SU-DHL-6 (cell line): ENCODE measurements around the gene RTP2.

Source experiments
- H2AFZ ChIP-seq: fragments of 200-600 bp; sonication (generic); 2 replicates; pipeline ENCODE4 v1.6.1; 2014; ENCODE audit warnings: low read depth, mild to moderate bottlenecking, moderate library complexity, mixed read lengths, antibody characterized with exemption, low read length; ENCODE audit not compliant: severe bottlenecking
- H3F3A ChIP-seq: fragments of 200-600 bp; shearing (Covaris generic); 2 replicates; pipeline ENCODE4 v1.6.0; 2016; ENCODE audit warnings: antibody characterized with exemption, mild to moderate bottlenecking; ENCODE audit not compliant: insufficient read depth
- H3K27ac ChIP-seq: fragments of 200-600 bp; sonication (generic); 2 replicates; pipeline ENCODE4 v1.5.1; 2016; ENCODE audit warnings: low read depth, mild to moderate bottlenecking, low read length, moderate library complexity, mixed read lengths
- H3K27me3 ChIP-seq: fragments of 200-600 bp; sonication (generic), shearing (Covaris generic); 2 replicates; pipeline ENCODE4 v1.6.0; 2014; ENCODE audit warnings: mild to moderate bottlenecking, low read length
- H3K36me3 ChIP-seq: fragments of 200-600 bp; sonication (generic); 2 replicates; pipeline ENCODE4 v1.6.1; 2014; ENCODE audit warnings: mild to moderate bottlenecking, low read length, mixed read lengths
- H3K4me2 ChIP-seq: fragments of 300-600, 200-600 bp; shearing (Covaris generic), sonication (generic); 2 replicates; pipeline ENCODE4 v1.6.0; 2014; ENCODE audit warnings: low read length, low read depth, mild to moderate bottlenecking; ENCODE audit not compliant: poor library complexity, severe bottlenecking
- H3K4me3 ChIP-seq: fragments of 200-600 bp; sonication (generic); 2 replicates; pipeline ENCODE4 v1.5.1; 2014; ENCODE audit warnings: antibody characterized with exemption, low read length, mild to moderate bottlenecking, mixed read lengths; ENCODE audit not compliant: insufficient read depth, poor library complexity, severe bottlenecking
- H3K79me2 ChIP-seq: fragments of 200-600 bp; sonication (generic); 2 replicates; pipeline ENCODE4 v1.6.1; 2014; ENCODE audit warnings: mild to moderate bottlenecking, low read length, moderate library complexity; ENCODE audit not compliant: insufficient read depth
- H3K9ac ChIP-seq: fragments of 200-600 bp; sonication (generic); 2 replicates; pipeline ENCODE4 v1.7.0; 2014; ENCODE audit warnings: mild to moderate bottlenecking, low read length
- H3K9me2 ChIP-seq: fragments of 200-600 bp; sonication (generic); replicated peaks from 2 replicates; pipeline ENCODE4 v1.6.1; 2014; ENCODE audit warnings: low read length; ENCODE audit not compliant: insufficient read depth
- H3K9me3 ChIP-seq: fragments of 200-600 bp; sonication (generic); 2 replicates; pipeline ENCODE4 v1.6.1; 2014; ENCODE audit warnings: low read length, mixed read lengths; ENCODE audit not compliant: insufficient read depth
- H4K20me1 ChIP-seq: fragments of 200-600 bp; sonication (generic); 2 replicates; pipeline ENCODE4 v1.6.1; 2014; ENCODE audit warnings: low read depth, mild to moderate bottlenecking, antibody characterized with exemption, low read length, moderate library complexity, mixed read lengths
- CTCF ChIP-seq: fragments of 200-600 bp; sonication (generic); IDR thresholded peaks from one replicate; pipeline ENCODE4 v1.5.1; 2017; ENCODE audit warnings: antibody characterized with exemption, mild to moderate bottlenecking, low read length, moderate library complexity; ENCODE audit not compliant: insufficient read depth, poor library complexity, severe bottlenecking
- EZH2phosphoT487 ChIP-seq: fragments of 200-600 bp; sonication (generic), shearing (Covaris generic); conservative IDR thresholded peaks from 2 replicates; pipeline ENCODE4 v1.6.1; 2018; ENCODE audit warnings: mild to moderate bottlenecking, antibody characterized with exemption, low read length, moderate library complexity, mixed read lengths

The RTP2 gene

DNA sequence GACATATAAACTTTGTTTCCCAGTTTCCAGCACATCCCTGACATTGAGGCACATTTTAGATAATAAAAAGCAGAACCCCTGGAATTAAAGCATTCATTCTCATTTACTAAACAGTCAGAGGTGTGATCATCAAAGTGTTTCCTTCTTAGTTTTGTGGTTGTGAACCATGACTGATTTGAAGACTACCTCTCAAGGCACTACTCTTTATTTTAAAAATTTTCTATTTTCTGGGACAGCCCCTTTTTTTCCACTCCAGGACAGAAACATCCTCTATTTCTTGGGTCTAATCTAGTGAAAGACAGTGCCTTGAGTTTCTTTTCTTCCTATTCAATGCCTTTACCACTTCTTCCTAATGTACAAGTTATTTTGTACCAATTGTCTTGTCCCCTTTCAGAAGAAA is 37.3 kb downstream of the RTP2 start:
- TF ChIP-seq CTCF (no peak), EZH2phosphoT487 (no peak)
- Histone ChIP-seq H3K79me2 (no peaks in the 10 kb centered on the region), H2AFZ (no peak overlapping the region), H3F3A (no peaks in the 10 kb centered on the region), H3K4me3 (no peak overlapping the region), H3K4me2 (no peak overlapping the region), H4K20me1 (no peaks in the 10 kb centered on the region), H3K27me3 (no peaks in the 10 kb centered on the region), H3K9me3 (no peaks in the 10 kb centered on the region), H3K27ac (no peak overlapping the region), H3K9me2 (no peaks in the 10 kb centered on the region), H3K9ac (no peak overlapping the region), H3K36me3 (no peaks in the 10 kb centered on the region)

DNA sequence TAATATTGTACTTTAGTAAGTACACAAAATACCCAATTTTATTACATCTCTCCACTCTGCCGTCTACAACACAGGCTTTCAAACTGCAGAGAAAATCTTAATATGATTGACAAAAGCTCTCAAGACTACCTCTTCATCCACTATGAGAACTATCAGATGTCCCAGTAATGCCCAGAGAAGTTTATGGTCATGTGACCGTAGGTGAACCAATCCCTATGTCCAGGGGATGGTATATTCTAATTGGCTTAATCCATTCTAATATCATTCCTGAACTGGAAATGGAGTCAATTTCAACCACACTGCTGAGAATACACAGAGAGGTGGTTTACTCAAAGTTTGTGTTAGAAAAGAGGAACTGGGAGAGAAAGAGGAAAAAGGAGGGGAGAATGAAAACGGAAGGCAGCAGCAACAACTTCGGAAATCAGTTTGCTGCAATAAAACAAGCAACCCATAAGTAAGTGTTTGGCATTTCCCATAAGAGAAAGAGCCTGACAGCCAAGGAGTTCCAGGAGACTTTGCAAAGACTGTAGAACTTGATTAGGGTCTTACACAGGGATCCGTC is 39.4 kb downstream of the RTP2 start:
- Histone ChIP-seq H3K27me3 (no peaks in the 10 kb centered on the region), H4K20me1 (no peaks in the 10 kb centered on the region), H3K9ac (no peak overlapping the region), H3F3A (no peaks in the 10 kb centered on the region), H3K9me2 (no peaks in the 10 kb centered on the region), H3K9me3 (no peaks in the 10 kb centered on the region), H2AFZ (no peak overlapping the region), H3K4me2 (no peak overlapping the region), H3K4me3 (no peak overlapping the region), H3K36me3 (no peaks in the 10 kb centered on the region), H3K79me2 (no peaks in the 10 kb centered on the region), H3K27ac (no peak overlapping the region)
- TF ChIP-seq EZH2phosphoT487 (no peak), CTCF (no peak)

- Histone ChIP-seq H3K27ac (no peak overlapping the region), H4K20me1 (no peaks in the 10 kb centered on the region), H3K9me3 (no peaks in the 10 kb centered on the region), H3K4me2 (no peak overlapping the region), H3K27me3 (no peaks in the 10 kb centered on the region), H3K79me2 (no peaks in the 10 kb centered on the region), H2AFZ (no peak overlapping the region), H3K9ac (no peak overlapping the region), H3K36me3 (no peaks in the 10 kb centered on the region), H3K9me2 (no peaks in the 10 kb centered on the region), H3F3A (no peaks in the 10 kb centered on the region), H3K4me3 (no peak overlapping the region)
- TF ChIP-seq EZH2phosphoT487 (no peak), CTCF (no peak)
These were observed 41.1 kb downstream of the RTP2 start for GRCh38 chr3:187661267-187661666.

GRCh38 chr3:187651282-187651681 is 51.1 kb downstream of the RTP2 start:
- Histone ChIP-seq H3K79me2 (no peaks in the 10 kb centered on the region), H3F3A (no peaks in the 10 kb centered on the region), H3K27ac (no peak overlapping the region), H3K4me2 (no peak overlapping the region), H4K20me1 (no peaks in the 10 kb centered on the region), H3K36me3 (no peaks in the 10 kb centered on the region), H3K9me3 (no peaks in the 10 kb centered on the region), H3K4me3 (no peak overlapping the region), H2AFZ (no peak overlapping the region), H3K9ac (no peak overlapping the region), H3K9me2 (no peaks in the 10 kb centered on the region), H3K27me3 (no peaks in the 10 kb centered on the region)
- TF ChIP-seq CTCF: no peak
- TF ChIP-seq EZH2phosphoT487: no peak
